ENCODE measurements around the gene IARS2. TPM values are rescaled to one million over a fixed set of nuclear protein-coding genes. Genes with fewer than 3 reads are reported as not detected.

IARS2 gene
- total RNA-seq, 1 experiment from 2014 or later, result 73.9 TPM

- 0 out of 2 replicates have a peak, but pooled peaks have one; percentile 74 for TF ChIP-seq ZNF232 (CRISPR knock-in tag; IDR thresholded peaks at IDR 0.05)
- peak; percentile 8; the same call in 1 of the 2 replicates for TF ChIP-seq USF1 (CRISPR knock-in tag; IDR thresholded peaks at IDR 0.05)
- peak; percentile 88; the same call in 1 of the 2 replicates for TF ChIP-seq E2F5 (CRISPR knock-in tag; IDR thresholded peaks at IDR 0.05)
- TF ChIP-seq IRF1 (CRISPR knock-in tag; IDR thresholded peaks at IDR 0.05), result 0 out of 2 replicates have a peak, but pooled peaks have one; percentile 39
- TF ChIP-seq ZNF416 (CRISPR knock-in tag; IDR thresholded peaks at IDR 0.05), result no peak
- peak; percentile 76; the same call in 1 of the 2 replicates for TF ChIP-seq TEAD1 (CRISPR knock-in tag; IDR thresholded peaks at IDR 0.05)
- TF ChIP-seq MAX (CRISPR knock-in tag; IDR thresholded peaks at IDR 0.05), result peak; percentile 99
- no peak for TF ChIP-seq PRRX2 (CRISPR knock-in tag; IDR thresholded peaks at IDR 0.05)
- TF ChIP-seq CREM (CRISPR knock-in tag; IDR thresholded peaks at IDR 0.05), result peak; percentile 95
- no peak for TF ChIP-seq ZNF263 (CRISPR knock-in tag; IDR thresholded peaks at IDR 0.05; ENCODE audit: low read depth)
- TF ChIP-seq MXD4 (CRISPR knock-in tag; IDR thresholded peaks at IDR 0.05; ENCODE audit: borderline replicate concordance), result no peak
- peak; percentile 95 for TF ChIP-seq ETV6 (CRISPR knock-in tag; IDR thresholded peaks at IDR 0.05)
- peak; percentile 99 for TF ChIP-seq HMGXB4 (CRISPR knock-in tag; IDR thresholded peaks at IDR 0.05)
- peak; percentile 73; the same call in 1 of the 2 replicates for TF ChIP-seq FOXP1 (CRISPR knock-in tag; IDR thresholded peaks at IDR 0.05; ENCODE audit: borderline replicate concordance)
- TF ChIP-seq SMAD3 (CRISPR knock-in tag; IDR thresholded peaks at IDR 0.05; ENCODE audit: borderline replicate concordance), result peak; percentile 69; the same call in 1 of the 2 replicates
These were observed 47.6 kb upstream of the IARS2 start, which contains the start of gene EPRS1 (continued) for GRCh38 chr1:220046052-220046930.

GRCh38 chr1:220056374-220056773 is 37.6 kb upstream of the IARS2 start:
- ChIA-PET CTCF (no interaction called here), POLR2A (no interaction called here)
- Mint-ChIP-seq H3K27ac (no peak overlapping the region), H3K27me3 (ENCODE audit: low read depth) (no peaks in the 10 kb centered on the region), H3K4me3 (no peak overlapping the region), H3K9me3 (no peaks in the 10 kb centered on the region), H3K4me1 (peaks cover 7% of the 10 kb centered on the region), H3K36me3 (peaks cover under 1% of the 10 kb centered on the region)
- no peak for ATAC-seq
- DNase-seq (ENCODE audit: low spot score), result no peak
- TF ChIP-seq ZNF423 (CRISPR knock-in tag; IDR thresholded peaks at IDR 0.05), result no peak
- TF ChIP-seq ZNF263 (CRISPR knock-in tag; IDR thresholded peaks at IDR 0.05; ENCODE audit: low read depth), result no peak
- no peak for TF ChIP-seq FOXK1 (CRISPR knock-in tag; IDR thresholded peaks at IDR 0.05)
- TF ChIP-seq RORB (CRISPR knock-in tag; IDR thresholded peaks at IDR 0.05), result no peak
- TF ChIP-seq ZNF416 (CRISPR knock-in tag; IDR thresholded peaks at IDR 0.05), result no peak
- no peak for TF ChIP-seq CREM (CRISPR knock-in tag; IDR thresholded peaks at IDR 0.05)
- no peak for TF ChIP-seq ZNF317 (CRISPR knock-in tag; IDR thresholded peaks at IDR 0.05; ENCODE audit: borderline replicate concordance, low read depth)
- no peak for TF ChIP-seq IRF2 (CRISPR knock-in tag; IDR thresholded peaks at IDR 0.05; ENCODE audit: borderline replicate concordance, low read depth)
- no peak for TF ChIP-seq NFYB (CRISPR knock-in tag; conservative IDR thresholded peaks at IDR 0.05; ENCODE audit: low read depth)
- no peak for TF ChIP-seq RELA (CRISPR knock-in tag; IDR thresholded peaks at IDR 0.05; ENCODE audit: borderline replicate concordance)
- no peak for TF ChIP-seq ZSCAN18 (CRISPR knock-in tag; IDR thresholded peaks at IDR 0.05)
- no peak for TF ChIP-seq TEAD4 (CRISPR knock-in tag; IDR thresholded peaks at IDR 0.05)

Measured in WTC11 (cell line).